Smooth muscle cell of the pulmonary artery (primary cell): Measurements from ENCODE around the gene ARMH4. TPM values are rescaled to one million over a fixed set of nuclear protein-coding genes. Genes with fewer than 3 reads are reported as not detected.

ENCODE experiments used
- total RNA-seq: library from RNA; depleted of rRNA; stranded (reverse); fragments of >200 nt; gene quantifications from 2 replicates; pipeline ENCODE4 v1.2.3, GENCODE V29; 2014

The ARMH4 gene
- total RNA-seq = 9.1 and 9.6 TPM in 2 replicates

DNA sequence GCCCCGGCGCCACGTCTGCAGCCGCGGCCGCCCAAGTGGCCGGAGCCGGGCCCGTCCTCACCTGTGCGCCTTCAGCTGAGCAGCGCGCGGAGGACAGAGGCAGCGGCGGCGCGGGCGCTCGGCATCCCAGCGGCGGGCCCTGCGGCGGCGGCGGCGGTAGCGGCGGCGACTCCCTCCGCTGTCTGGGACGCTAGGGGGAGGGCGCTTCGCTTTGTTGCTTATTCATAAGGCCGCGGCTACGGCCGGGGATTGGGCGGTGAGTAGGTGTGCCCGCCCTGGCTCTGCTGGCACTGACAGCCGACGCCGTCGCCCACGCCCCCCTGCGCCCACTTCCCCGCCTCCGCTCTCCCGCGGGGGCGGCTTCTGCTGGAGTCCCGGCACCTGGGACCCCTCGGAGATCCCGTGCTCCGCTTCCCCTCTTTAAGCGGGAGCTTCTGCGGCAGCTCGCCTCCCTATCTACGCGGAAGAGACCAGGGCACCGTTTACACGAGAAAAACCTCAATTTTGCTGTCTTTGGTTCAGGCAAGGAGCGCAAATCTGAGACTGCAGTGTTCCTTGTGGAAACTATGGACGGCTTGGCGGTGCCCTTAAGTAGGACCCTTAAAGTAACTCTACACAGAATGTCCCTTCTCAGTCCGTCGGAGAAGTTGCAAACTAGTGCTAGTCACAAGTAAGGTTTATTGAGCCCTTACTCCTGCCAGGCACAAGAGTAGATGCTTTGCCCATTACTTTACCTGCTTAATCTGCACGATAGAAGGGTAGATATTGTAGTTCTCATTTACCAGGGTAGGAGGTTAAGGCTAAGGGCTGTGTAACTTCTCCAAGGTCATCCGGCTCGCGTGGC, at the start of gene ARMH4:
ARMH4 (minus strand) TSS at position 200 of the 844 bp plus-strand sequence. CDS start 12,855 bp downstream, outside the sequence.

GRCh38 chr14:58199726-58200479, 47.9 kb upstream of the ARMH4 start, which contains the start of gene ACTR10:
Gene ACTR10 (plus strand): TSS chr14:58200149. CDS start chr14:58200218, 69 bp downstream.

Other genes with a start within 250 kb of the ARMH4 start
- 38.0 and 39.3 TPM in 2 replicates for gene ACTR10, start 47.9 kb upstream of the ARMH4 start, total RNA-seq
- gene PSMA3, start 92.6 kb upstream of the ARMH4 start, total RNA-seq = 68.9 and 83.9 TPM in 2 replicates
- 7.8 and 9.5 TPM in 2 replicates for gene ARID4A, start 146.3 kb upstream of the ARMH4 start, total RNA-seq
- not detected in 2 replicates for gene TOMM20L, start 243.7 kb upstream of the ARMH4 start, total RNA-seq